Ascending aorta (tissue), 2 donors: Measurements from ENCODE around the gene SMG6. TPM values are rescaled to one million over a fixed set of nuclear protein-coding genes. Genes with fewer than 3 reads are reported as not detected.

ENCODE experiments used
- DNase-seq, 2 donors: peaks; one replicate each; pipeline ENCODE4 v3.0.0-alpha.2; 2019; ENCODE audit warnings: low spot score in 2 of 2
- H3K27ac ChIP-seq, 2 donors: fragments of 200-600 bp; sonication (generic); one replicate each; pipeline ENCODE4 v1.5.1; 2016 to 2017; ENCODE audit warnings: mild to moderate bottlenecking in 1 of 2
- H3K27me3 ChIP-seq: fragments of 200-600 bp; sonication (generic); one replicate; pipeline ENCODE4 v1.5.1; 2017
- H3K36me3 ChIP-seq, 2 donors: fragments of 200-600 bp; sonication (generic); one replicate each; pipeline ENCODE4 v1.5.1; 2016
- H3K4me1 ChIP-seq, 2 donors: fragments of 200-600 bp; sonication (generic); one replicate each; pipeline ENCODE4 v1.5.1; 2016 to 2017; ENCODE audit warnings: mild to moderate bottlenecking in 1 of 2
- H3K4me3 ChIP-seq, 2 donors: fragments of 200-600 bp; sonication (generic); one replicate each; pipeline ENCODE4 v1.5.1; 2016 to 2017; ENCODE audit warnings: mild to moderate bottlenecking in 1 of 2
- H3K9me3 ChIP-seq, 2 donors: fragments of 200-600 bp; sonication (generic); one replicate each; pipeline ENCODE4 v1.5.1; 2016
- intact Hi-C: fragments of 100-400 bp; cut with DNase I; formaldehyde crosslinking; loops from one replicate; pipeline ENCODE4 v1.15.1; 2023
- total RNA-seq: library from RNA; depleted of rRNA; stranded (reverse); fragments of >200 nt; gene quantifications from one replicate; pipeline ENCODE4 v1.1.0, GENCODE V29; 2016
- TF ChIP-seq, protein P1 (sequence below), 3 experiments: fragments of 200-600 bp in 2 of 3; fragments of 450-650 bp in 1 of 3; sonication (generic) in 2 of 3; IDR thresholded peaks; one replicate each; pipeline ENCODE4 v1.5.1; 2016 to 2019; ENCODE audit warnings: antibody characterized with exemption in 3 of 3, mild to moderate bottlenecking in 1 of 3, moderate library complexity in 1 of 3

SMG6 gene
- total RNA-seq, 1 donor from 2014 or later, result 50.8 TPM

DNA sequence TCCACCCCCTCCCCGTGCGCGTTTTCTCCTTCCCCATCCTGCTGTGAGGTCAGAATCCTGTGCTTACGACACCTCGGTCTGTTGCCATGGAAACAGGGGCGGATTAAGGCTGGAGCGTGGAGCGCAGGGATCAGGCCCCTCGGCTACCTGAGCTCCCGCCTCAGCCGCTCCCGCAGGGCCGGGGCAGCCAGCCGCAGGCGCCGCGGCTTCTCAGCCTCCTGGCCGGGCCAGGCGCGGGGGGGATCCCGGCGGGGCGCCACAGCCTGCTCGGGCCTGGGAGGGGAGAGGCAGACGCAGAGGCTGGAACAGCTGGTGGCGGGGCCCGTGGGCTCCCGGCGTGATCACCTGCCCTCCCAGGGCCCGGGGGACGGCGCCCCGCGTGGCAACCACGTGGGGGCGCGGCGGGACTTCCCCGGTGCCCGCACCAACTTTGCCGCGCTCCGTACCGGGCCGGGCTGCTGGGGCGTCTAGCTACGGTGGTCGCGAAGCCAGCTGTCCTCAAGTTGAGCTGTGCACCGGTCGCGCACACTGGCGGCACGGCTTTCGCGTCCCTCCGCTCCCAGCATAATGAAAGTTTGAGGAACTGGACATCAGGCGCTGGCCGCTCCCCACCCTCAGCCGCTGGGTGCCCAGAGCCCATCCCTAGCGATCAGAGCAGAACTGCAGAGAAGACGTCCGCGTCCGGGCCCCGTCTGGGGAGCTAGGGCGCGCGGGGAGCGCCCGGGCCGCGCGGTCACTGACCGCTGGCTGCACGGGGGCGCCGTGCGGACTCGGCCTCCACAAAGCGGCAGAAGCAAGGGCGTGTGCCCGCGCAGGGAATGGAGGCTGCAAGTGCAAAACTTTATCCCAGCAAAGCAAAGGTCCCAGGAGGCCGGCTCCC, 279.7 kb downstream of the SMG6 start:
- Histone ChIP-seq H3K36me3 (no peaks in the 10 kb centered on the region), H3K4me3 (peak overlapping the region; percentile 64 to 69), H3K9me3 (no peaks in the 10 kb centered on the region), H3K4me1 (peaks cover 0 to 17% of the 10 kb centered on the region in 2 donors), H3K27ac (no peak overlapping the region), H3K27me3 (no peaks in the 10 kb centered on the region)
- DNase-seq, result peak in 1 of 2 donors; percentile 79
- intact Hi-C loops, result no loop called here
- TF ChIP-seq, protein P1, sequence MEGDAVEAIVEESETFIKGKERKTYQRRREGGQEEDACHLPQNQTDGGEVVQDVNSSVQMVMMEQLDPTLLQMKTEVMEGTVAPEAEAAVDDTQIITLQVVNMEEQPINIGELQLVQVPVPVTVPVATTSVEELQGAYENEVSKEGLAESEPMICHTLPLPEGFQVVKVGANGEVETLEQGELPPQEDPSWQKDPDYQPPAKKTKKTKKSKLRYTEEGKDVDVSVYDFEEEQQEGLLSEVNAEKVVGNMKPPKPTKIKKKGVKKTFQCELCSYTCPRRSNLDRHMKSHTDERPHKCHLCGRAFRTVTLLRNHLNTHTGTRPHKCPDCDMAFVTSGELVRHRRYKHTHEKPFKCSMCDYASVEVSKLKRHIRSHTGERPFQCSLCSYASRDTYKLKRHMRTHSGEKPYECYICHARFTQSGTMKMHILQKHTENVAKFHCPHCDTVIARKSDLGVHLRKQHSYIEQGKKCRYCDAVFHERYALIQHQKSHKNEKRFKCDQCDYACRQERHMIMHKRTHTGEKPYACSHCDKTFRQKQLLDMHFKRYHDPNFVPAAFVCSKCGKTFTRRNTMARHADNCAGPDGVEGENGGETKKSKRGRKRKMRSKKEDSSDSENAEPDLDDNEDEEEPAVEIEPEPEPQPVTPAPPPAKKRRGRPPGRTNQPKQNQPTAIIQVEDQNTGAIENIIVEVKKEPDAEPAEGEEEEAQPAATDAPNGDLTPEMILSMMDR (IDR thresholded peaks at IDR 0.05), result no peak

DNA sequence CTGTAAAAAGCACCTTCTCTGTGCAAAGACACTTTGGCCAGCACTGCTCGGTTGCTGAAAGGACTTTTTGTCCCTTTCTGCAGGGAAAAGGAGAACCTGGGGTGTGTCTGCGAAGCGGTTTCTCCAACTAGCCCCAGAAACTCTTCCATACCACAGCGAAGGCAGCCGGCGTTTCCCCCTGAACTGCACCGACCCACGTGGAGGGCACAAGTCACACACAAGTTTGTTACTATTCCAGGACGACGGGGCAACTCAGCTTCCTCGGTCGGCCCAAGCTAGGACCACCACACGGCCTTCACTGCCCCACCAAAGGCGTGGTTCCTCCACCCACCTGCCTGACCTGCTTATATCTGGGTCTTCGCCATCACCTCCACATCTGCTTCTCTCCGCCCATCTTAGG, 280.3 kb downstream of the SMG6 start:
- no peaks in the 10 kb centered on the region for H3K9me3 ChIP-seq
- DNase-seq, result no peak
- no peaks in the 10 kb centered on the region for H3K36me3 ChIP-seq
- no peaks in the 10 kb centered on the region for H3K27me3 ChIP-seq
- TF ChIP-seq, protein P1 (IDR thresholded peaks at IDR 0.05), result no peak
- no peak overlapping the region for H3K27ac ChIP-seq
- peak overlapping the region in 1 of 2 donors; percentile 64 for H3K4me3 ChIP-seq
- H3K4me1 ChIP-seq, result peaks cover 0 to 17% of the 10 kb centered on the region in 2 donors
- intact Hi-C loops, result no loop called here

DNA sequence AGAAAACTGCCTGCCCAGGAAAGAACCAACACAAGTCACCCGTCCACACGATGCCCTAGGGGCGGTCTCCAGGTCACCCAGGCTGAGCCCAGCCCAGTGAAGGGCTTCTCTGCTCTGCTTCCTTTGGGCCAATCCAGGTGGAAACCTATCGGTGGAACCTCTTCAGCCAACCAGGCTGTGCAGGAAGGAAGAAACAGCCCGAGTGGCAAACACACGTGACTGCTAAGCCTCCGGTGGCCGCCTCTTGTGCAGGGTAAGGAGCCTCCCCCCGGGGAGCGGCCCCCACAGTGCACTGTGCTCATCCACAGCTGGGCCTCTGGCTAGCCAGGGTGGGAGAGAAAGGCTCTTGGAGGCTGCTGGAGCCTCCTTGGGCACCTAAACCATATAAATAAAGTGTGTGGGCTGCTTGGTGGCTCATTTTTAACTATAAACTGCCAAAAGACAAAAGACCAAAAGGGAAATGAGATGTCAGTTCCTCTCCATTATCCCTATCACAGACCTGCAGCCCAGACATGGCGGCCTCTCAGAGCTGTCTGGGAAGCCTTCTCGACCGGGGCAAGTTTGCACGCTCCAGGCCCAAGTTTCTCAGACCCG, 280.8 kb downstream of the SMG6 start:
- Histone ChIP-seq H3K36me3 (no peaks in the 10 kb centered on the region), H3K4me1 (peaks cover 0 to 17% of the 10 kb centered on the region in 2 donors), H3K27me3 (no peaks in the 10 kb centered on the region), H3K27ac (no peak overlapping the region), H3K9me3 (no peaks in the 10 kb centered on the region), H3K4me3 (peak overlapping the region in 1 of 2 donors; percentile 64)
- intact Hi-C loops, result no loop called here
- TF ChIP-seq, protein P1 (IDR thresholded peaks at IDR 0.05), result no peak
- DNase-seq, result no peak

DNA sequence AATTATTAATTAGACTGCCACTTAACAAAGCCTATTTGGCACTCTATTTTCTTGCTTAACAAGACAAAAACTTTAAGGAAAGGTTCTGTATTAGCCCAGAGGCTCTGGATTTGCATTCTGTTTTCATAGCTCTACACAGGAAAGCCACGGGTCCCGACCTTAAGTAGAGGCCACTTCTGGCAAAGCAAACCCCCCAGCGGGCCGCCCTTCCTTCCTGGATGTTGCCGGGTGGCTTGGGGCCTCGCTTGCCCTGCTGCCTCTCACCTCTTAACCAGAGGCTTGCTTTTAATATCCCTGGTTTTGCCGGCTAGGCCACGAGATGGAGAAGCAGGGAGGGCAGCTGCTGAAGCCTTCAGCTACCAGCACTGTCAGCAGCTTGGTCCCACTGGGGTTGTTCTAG, 282.9 kb downstream of the SMG6 start:
- Histone ChIP-seq H3K27me3 (no peaks in the 10 kb centered on the region), H3K4me1 (peaks cover 0 to 15% of the 10 kb centered on the region in 2 donors), H3K36me3 (no peaks in the 10 kb centered on the region), H3K9me3 (no peaks in the 10 kb centered on the region), H3K27ac (no peak overlapping the region), H3K4me3 (no peak overlapping the region)
- TF ChIP-seq, protein P1 (IDR thresholded peaks at IDR 0.05), result no peak
- intact Hi-C loops, result no loop called here
- no peak for DNase-seq

DNA sequence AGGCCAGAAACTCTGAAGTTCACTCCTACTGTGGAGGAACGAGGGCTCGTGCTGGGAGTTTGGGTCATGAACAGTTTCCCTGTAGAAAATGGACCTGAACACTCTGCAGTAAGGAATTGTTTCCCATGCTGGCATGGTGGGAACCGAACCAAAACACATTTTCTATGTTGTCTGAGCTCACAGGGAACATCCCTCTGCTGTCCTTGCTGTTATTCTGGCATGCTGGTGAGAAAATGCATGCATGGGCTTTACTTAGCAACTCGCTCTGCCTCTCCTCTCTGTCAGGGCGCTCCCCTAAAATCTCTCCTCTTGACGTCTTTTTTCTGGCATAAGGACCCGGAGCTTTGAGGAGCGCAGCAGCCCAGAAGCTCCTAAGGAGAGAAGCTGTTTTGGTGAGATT, 283.9 kb downstream of the SMG6 start:
- Histone ChIP-seq H3K36me3 (no peaks in the 10 kb centered on the region), H3K27ac (no peak overlapping the region), H3K4me1 (peaks cover 0 to 15% of the 10 kb centered on the region in 2 donors), H3K9me3 (no peaks in the 10 kb centered on the region), H3K4me3 (no peak overlapping the region), H3K27me3 (no peaks in the 10 kb centered on the region)
- DNase-seq, result no peak
- intact Hi-C loops, result no loop called here
- TF ChIP-seq, protein P1 (IDR thresholded peaks at IDR 0.05), result no peak
